ENCODE data around the gene MACO1. TPM values are rescaled to one million over a fixed set of nuclear protein-coding genes. Genes with fewer than 3 reads are reported as not detected.
"Not testable (repeated sequence)": the region's sequence is repeated elsewhere in the genome, so short reads cannot be mapped to it uniquely, and the experiment has no call there.

The MACO1 gene
- total and polyA plus RNA-seq, 2 experiments from 2014 or later = 12.4 to 16.8 TPM

GRCh38 chr1:25423206-25423605 lies 7.5 kb upstream of the MACO1 start:
- H3K36me3 ChIP-seq (ENCODE audit: low read depth); in situ Hi-C loops (cut with MboI); H3K27ac ChIP-seq; H3K4me2 ChIP-seq (ENCODE audit: unreplicated experiment); H4K20me1 ChIP-seq (ENCODE audit: insufficient read depth); H3K9ac ChIP-seq; H3K4me3 ChIP-seq; H3F3A ChIP-seq (ENCODE audit: insufficient read depth); H3K79me2 ChIP-seq (ENCODE audit: insufficient read depth); H3K9me3 ChIP-seq (ENCODE audit: low read depth); H3K27me3 ChIP-seq (replicated peaks; ENCODE audit: insufficient read depth); H3K9me2 ChIP-seq (ENCODE audit: insufficient read depth); H3K4me1 ChIP-seq (ENCODE audit: insufficient read depth); H2AFZ ChIP-seq; DNase-seq: not testable (repeated sequence)
- 90 to 96% methylated on average over 6 of the region's 6 CpGs for WGBS, 2 experiments (ENCODE audit: low coverage in 1 of 2, low lambda C conversion rate in 2 of 2, missing lambda C conversion rate in 2 of 2)

- no peaks in the 10 kb centered on the region for H3K36me3 ChIP-seq (ENCODE audit: low read depth)
- H3K9me2 ChIP-seq (ENCODE audit: insufficient read depth) = no peaks in the 10 kb centered on the region
- TF ChIP-seq EZH2 (IDR thresholded peaks at IDR 0.05; ENCODE audit: insufficient read depth, poor library complexity, severe bottlenecking) = no peak
- TF ChIP-seq EZH2phosphoT487 (IDR thresholded peaks at IDR 0.05; ENCODE audit: insufficient read depth, low read depth) = no peak
- no peaks in the 10 kb centered on the region for H3K9me3 ChIP-seq (ENCODE audit: low read depth)
- peak overlapping the region; percentile 7 for H3K27ac ChIP-seq
- in situ Hi-C loops (cut with MboI) = no loop called here
- peak; percentile 77 for DNase-seq
- no peak overlapping the region for H3K9ac ChIP-seq
- no peaks in the 10 kb centered on the region for H3K27me3 ChIP-seq (replicated peaks; ENCODE audit: insufficient read depth)
- no peak overlapping the region for H3K4me2 ChIP-seq (ENCODE audit: unreplicated experiment)
- no peak overlapping the region for H3K4me3 ChIP-seq
- 0 out of 2 replicates have a peak, but pooled peaks cover 6% of the 10 kb centered on the region for H3K79me2 ChIP-seq (ENCODE audit: insufficient read depth)
- H2AFZ ChIP-seq = no peak overlapping the region
- no peaks in the 10 kb centered on the region for H4K20me1 ChIP-seq (ENCODE audit: insufficient read depth)
- 63 to 66% methylated on average over 16 of the region's 16 CpGs for WGBS, 2 experiments (ENCODE audit: low coverage in 1 of 2, low lambda C conversion rate in 2 of 2, missing lambda C conversion rate in 2 of 2)
- H3K4me1 ChIP-seq (ENCODE audit: insufficient read depth) = 0 out of 2 replicates have a peak, but pooled peaks cover 4% of the 10 kb centered on the region
- peaks cover 9% of the 10 kb centered on the region for H3F3A ChIP-seq (ENCODE audit: insufficient read depth)
Observed at GRCh38 chr1:25425098-25426085, 5.3 kb upstream of the MACO1 start.

- Histone ChIP-seq H3K27me3 (replicated peaks; ENCODE audit: insufficient read depth) (no peaks in the 10 kb centered on the region), H3K27ac (no peak overlapping the region), H3K4me3 (no peak overlapping the region), H3F3A (ENCODE audit: insufficient read depth) (peaks cover 19% of the 10 kb centered on the region), H3K4me1 (ENCODE audit: insufficient read depth) (peaks cover 10% of the 10 kb centered on the region; the same call in 1 of the 2 replicates), H3K79me2 (ENCODE audit: insufficient read depth) (peaks cover 20% of the 10 kb centered on the region), H2AFZ (no peak overlapping the region), H4K20me1 (ENCODE audit: insufficient read depth) (no peaks in the 10 kb centered on the region), H3K9ac (no peak overlapping the region), H3K4me2 (ENCODE audit: unreplicated experiment) (no peak overlapping the region), H3K36me3 (ENCODE audit: low read depth) (no peaks in the 10 kb centered on the region), H3K9me3 (ENCODE audit: low read depth) (no peaks in the 10 kb centered on the region), H3K9me2 (ENCODE audit: insufficient read depth) (no peaks in the 10 kb centered on the region)
- 94 to 100% methylated on average over 1 of the region's 1 CpG for WGBS, 2 experiments (ENCODE audit: low coverage in 1 of 2, low lambda C conversion rate in 2 of 2, missing lambda C conversion rate in 2 of 2)
- DNase-seq = peak; percentile 48
- no peak for TF ChIP-seq EZH2 (IDR thresholded peaks at IDR 0.05; ENCODE audit: insufficient read depth, poor library complexity, severe bottlenecking)
- no peak for TF ChIP-seq EZH2phosphoT487 (IDR thresholded peaks at IDR 0.05; ENCODE audit: insufficient read depth, low read depth)
- in situ Hi-C loops (cut with MboI) = no loop called here
Observed at GRCh38 chr1:25427696-25428095, 3.0 kb upstream of the MACO1 start.

- Histone ChIP-seq H3K4me3 (no peak overlapping the region), H3K36me3 (ENCODE audit: low read depth) (no peaks in the 10 kb centered on the region), H3K4me2 (ENCODE audit: unreplicated experiment) (no peak overlapping the region), H3K27me3 (replicated peaks; ENCODE audit: insufficient read depth) (no peaks in the 10 kb centered on the region), H3K27ac (no peak overlapping the region), H4K20me1 (ENCODE audit: insufficient read depth) (no peaks in the 10 kb centered on the region; the same call in 1 of the 2 replicates), H3K4me1 (ENCODE audit: insufficient read depth) (peaks cover 19% of the 10 kb centered on the region), H3F3A (ENCODE audit: insufficient read depth) (peaks cover 20% of the 10 kb centered on the region), H3K79me2 (ENCODE audit: insufficient read depth) (peaks cover 30% of the 10 kb centered on the region), H3K9me2 (ENCODE audit: insufficient read depth) (no peaks in the 10 kb centered on the region), H3K9me3 (ENCODE audit: low read depth) (no peaks in the 10 kb centered on the region), H2AFZ (no peak overlapping the region), H3K9ac (no peak overlapping the region)
- in situ Hi-C loops (cut with MboI) = no loop called here
- DNase-seq = no peak
- 91 to 92% methylated on average over 7 of the region's 7 CpGs for WGBS, 2 experiments (ENCODE audit: low coverage in 1 of 2, low lambda C conversion rate in 2 of 2, missing lambda C conversion rate in 2 of 2)
- TF ChIP-seq EZH2 (IDR thresholded peaks at IDR 0.05; ENCODE audit: insufficient read depth, poor library complexity, severe bottlenecking) (no peak), EZH2phosphoT487 (IDR thresholded peaks at IDR 0.05; ENCODE audit: insufficient read depth, low read depth) (no peak)
Observed at GRCh38 chr1:25428475-25429166, 2.1 kb upstream of the MACO1 start.

All from GM23248 (cell line).